ENCODE measurements around the gene OR52A5.

The OR52A5 gene

DNA sequence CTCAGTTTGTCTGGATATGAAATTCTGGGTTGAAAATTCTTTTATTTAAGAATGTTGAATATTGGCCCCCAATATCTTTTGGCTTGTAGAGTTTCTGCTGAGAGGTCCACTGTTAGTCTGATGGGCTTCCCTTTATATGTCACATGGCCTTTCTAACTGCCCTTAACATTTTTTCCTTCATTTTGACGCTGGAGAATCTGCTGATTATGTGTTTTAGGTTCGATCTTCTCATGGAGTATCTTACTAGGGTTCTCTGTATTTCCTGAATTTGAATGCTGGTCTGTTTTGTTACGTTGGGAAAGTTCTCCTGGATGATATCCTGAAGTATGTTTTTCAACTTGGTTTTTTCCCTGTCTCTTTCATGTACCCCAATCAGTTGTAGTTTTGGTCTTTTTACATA is 22.8 kb downstream of the OR52A5 start:
- no peak for DNase-seq (ENCODE audit: low spot score)

DNA sequence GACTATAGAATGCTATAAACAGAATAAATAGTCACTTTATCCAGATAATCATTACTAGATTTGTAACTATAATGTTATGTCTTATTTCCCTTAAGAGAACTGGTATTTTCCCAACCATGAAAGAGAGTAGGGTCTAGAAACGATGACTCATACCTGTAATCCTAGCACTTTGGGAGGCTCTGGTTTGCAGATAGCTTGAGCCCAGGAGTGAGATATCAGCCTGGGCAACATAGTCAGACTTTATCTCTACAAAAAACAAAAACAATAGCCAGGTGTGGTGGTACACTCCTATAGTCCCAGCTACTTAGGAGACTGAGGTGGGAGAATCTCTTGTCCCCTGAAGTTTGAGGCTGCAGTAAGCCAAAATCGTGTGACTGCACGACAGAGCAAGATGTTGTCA is 30.9 kb downstream of the OR52A5 start:
- DNase-seq (ENCODE audit: low spot score): no peak

DNA sequence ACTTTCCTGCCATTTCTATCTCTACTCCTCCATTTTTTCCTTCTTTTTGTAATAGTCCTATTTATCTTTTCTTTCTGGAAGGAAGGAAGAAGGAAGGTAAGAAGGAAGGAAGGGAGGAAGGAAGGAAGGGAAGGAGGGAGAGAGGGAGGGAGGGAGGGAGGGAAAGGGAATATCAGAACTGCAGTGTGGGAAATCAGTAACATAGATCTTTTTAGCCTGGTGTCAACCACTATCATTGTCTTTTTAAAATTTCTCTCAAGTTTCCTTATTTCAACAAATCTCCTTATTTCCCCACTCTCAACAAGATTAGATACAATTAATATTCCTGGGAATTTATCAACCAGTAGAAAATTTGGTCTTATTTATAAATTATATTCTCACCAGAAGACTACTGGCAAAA is 35.1 kb downstream of the OR52A5 start:
- DNase-seq (ENCODE audit: low spot score): no peak

DNA sequence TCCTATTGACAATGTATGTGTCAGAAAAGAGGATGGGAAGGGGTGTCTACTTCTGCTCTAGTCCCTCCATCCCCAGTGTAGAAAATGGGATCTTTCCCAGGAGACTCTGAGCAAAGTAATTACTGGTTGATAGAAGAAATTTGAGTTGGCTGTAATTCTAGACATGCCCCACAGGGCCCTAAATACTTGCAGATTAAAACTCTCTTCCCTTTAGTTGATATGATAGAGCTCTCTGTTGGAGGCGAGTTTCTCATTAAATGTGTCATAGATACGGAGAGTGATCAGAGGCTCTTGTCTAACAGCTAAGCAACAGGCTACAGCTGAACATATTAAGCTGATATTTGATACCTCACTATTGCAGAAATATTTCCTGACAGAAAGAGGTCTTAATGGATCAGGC is 35.9 kb downstream of the OR52A5 start:
- DNase-seq (ENCODE audit: low spot score): no peak

DNA sequence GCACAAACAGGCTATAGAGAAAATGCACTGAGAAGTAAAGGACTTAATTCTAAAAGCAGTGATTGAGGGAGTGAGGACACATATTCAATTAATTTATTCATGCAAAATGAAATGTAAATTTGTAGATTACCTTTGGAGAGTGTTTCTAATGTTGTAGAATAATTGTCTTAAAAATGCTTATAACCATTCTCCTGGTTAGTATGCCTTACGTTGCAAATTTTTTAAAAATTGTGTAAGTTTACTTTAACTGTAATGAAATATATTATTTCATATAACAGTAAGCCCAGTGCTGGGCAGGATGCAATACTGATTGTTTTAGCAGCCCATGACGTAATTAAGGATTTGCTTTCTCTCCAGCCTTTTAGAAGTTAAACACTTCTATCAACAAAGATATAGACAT is 42.1 kb downstream of the OR52A5 start:
- DNase-seq (ENCODE audit: low spot score): no peak

DNA sequence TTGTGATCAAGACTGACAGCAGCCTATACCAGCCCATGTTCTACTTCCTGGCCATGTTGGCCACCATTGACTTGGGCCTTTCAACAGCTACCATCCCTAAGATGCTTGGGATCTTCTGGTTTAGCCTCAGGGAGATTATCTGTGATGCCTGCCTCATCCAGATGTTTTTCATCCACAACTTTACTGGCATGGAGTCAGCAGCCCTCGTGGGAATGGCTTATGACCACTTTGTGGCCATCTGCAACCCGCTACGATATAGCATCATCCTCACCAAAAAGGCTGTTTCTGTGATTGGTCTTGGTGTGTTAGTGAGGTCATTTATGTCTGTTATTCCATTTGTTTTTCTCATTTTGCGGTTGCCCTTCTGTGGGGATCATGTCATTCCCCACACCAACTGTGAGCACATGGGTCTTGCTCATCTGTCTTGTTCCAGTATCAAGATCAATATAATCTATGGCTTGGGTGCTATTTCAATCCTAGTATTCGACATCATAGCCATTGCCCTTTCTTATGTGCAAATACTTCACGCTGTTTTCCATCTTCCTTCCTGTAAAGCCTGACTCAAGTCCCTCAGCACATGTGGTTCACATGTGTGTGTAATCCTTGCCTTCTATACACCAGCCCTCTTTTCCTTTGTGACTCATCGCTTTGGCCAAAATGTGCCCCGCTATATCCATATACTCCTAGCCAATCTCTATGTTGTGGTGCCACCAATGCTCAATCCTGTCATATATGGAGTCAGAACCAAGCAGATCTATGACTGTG is 45.2 kb downstream of the OR52A5 start:
- DNase-seq (ENCODE audit: low spot score): no peak

DNA sequence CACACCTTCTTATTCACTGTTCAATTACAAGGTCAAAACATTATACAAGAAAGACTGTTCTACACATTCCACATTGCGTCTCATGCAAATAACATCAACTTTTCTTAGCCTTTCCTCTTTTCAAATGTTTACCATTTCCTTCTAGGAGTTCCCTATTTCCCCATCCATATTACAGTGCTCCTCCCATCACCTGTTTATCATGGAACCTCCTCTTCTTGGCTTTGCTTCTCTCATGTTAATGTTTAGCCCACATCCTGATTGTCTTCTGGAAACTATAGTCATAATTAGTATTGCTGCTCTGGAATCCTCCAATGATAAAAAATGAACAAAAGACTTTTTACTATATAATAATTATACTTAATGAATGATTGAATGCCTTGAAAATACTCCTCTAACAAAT is 47.5 kb downstream of the OR52A5 start:
- no peak for DNase-seq (ENCODE audit: low spot score)

DNA sequence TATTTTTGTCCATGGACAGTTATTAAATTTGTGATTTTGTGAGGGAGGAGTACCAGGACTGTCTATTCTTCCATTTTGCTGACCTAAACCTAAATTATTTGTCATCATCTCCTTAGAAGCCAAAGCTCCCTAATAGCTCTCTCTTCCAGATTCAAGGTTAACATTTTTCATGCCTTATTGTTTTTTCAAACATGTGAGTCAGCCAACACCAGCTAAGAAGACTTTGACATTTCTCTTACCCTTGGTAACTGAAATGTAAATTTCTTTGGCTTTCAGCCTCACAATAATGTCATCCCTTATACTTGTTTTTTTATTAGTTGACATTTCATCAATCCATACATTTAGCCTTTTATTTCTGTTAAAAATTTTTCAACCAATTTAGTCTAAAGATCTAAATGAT is 49.6 kb downstream of the OR52A5 start:
- DNase-seq (ENCODE audit: low spot score): no peak

DNA sequence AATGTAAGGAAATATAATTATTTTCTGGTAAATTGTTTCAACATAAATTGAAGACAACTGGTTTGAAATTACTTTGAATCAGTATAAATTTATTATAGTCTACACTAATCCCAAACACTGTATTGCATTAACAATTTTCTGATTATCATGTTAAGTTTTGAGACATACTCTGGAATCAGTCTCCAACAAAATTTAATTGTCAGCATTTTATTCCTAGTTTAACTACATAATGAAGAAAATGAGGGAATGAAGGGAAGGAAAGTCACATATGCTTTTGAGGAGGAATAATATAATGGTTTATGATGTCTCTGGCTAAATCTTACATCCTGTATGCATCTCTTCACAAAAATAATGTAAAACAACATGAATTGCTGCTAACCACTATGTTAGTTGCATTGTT is 54.6 kb downstream of the OR52A5 start:
- DNase-seq (ENCODE audit: low spot score): no peak

DNA sequence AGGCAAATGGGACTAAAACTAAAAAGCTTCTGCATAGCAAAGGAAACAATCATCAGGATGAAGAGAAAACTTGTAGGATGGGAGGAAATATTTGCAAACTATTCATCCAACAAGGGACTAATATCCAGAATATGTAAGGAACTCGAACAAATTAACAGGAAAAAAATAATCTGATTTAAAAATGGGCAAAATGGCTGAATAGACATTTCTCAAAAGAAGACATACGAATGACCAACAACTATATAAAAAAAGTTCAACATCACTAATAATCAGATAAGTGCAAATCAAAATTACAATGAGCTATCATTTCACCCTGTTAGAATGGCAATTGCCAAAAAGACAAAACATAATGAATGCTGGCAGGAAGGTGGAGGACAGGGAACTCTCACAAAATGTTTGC is 56.8 kb downstream of the OR52A5 start:
- DNase-seq (ENCODE audit: low spot score): no peak
